Stimulated activated CD8-positive, alpha-beta memory T cell treated with anti-CD3 and anti-CD28 coated beads, Interleukin-7, amount 100 ng/mL, for 1 hour (primary cell): ENCODE data around the gene ALG6.
"Not testable (repeated sequence)": the region's sequence is repeated elsewhere in the genome, so short reads cannot be mapped to it uniquely, and the experiment has no call there.

ENCODE experiments used
- DNase-seq, 2 donors: peaks; one replicate each; pipeline ENCODE4 v3.0.0-alpha.2; 2020; ENCODE audit warnings: low read depth in 2 of 2

Gene ALG6

GRCh38 chr1:63328781-63329180 is 38.6 kb upstream of the ALG6 start:
- DNase-seq: no peak

- no peak for DNase-seq
These were observed 37.7 kb upstream of the ALG6 start for GRCh38 chr1:63329621-63330330.

GRCh38 chr1:63330331-63330916 is 37.0 kb upstream of the ALG6 start:
- DNase-seq: no peak

GRCh38 chr1:63342402-63342801 is 25.0 kb upstream of the ALG6 start:
- no peak for DNase-seq

- no peak for DNase-seq
These were observed 23.5 kb upstream of the ALG6 start for GRCh38 chr1:63343922-63344321.

- no peak for DNase-seq
These were observed 17.1 kb upstream of the ALG6 start for GRCh38 chr1:63350320-63350719.

GRCh38 chr1:63352736-63353135 is 14.7 kb upstream of the ALG6 start:
- DNase-seq: no peak

- DNase-seq: not testable (repeated sequence)
These were observed 11.2 kb upstream of the ALG6 start for GRCh38 chr1:63356234-63356633.

- no peak for DNase-seq
These were observed 7.9 kb upstream of the ALG6 start for GRCh38 chr1:63359561-63359960.

- DNase-seq: no peak
These were observed 5.4 kb upstream of the ALG6 start for GRCh38 chr1:63362073-63362472.

- no peak for DNase-seq
These were observed 4.8 kb upstream of the ALG6 start for GRCh38 chr1:63362578-63362977.

GRCh38 chr1:63363014-63363413 is 4.4 kb upstream of the ALG6 start:
- DNase-seq: no peak

- DNase-seq: no peak
These were observed 566 bp upstream of the ALG6 start for GRCh38 chr1:63366908-63367214.

- no peak for DNase-seq
These were observed 704 bp downstream of the ALG6 start for GRCh38 chr1:63368131-63368530.

- no peak for DNase-seq
These were observed 12.2 kb downstream of the ALG6 start for GRCh38 chr1:63379583-63379982.

- DNase-seq: no peak
These were observed 14.3 kb downstream of the ALG6 start for GRCh38 chr1:63381741-63382140.

- DNase-seq: no peak
These were observed 34.5 kb downstream of the ALG6 start for GRCh38 chr1:63401945-63402344.

GRCh38 chr1:63403386-63403785 is 36.0 kb downstream of the ALG6 start:
- DNase-seq: no peak

GRCh38 chr1:63405021-63405420 is 37.6 kb downstream of the ALG6 start:
- no peak for DNase-seq

- DNase-seq: no peak
These were observed 38.6 kb downstream of the ALG6 start for GRCh38 chr1:63405987-63406386.

- DNase-seq: no peak
These were observed 39.6 kb downstream of the ALG6 start for GRCh38 chr1:63407002-63407401.

GRCh38 chr1:63408331-63408730 is 40.9 kb downstream of the ALG6 start:
- no peak for DNase-seq

- no peak for DNase-seq
These were observed 43.6 kb downstream of the ALG6 start for GRCh38 chr1:63411066-63411465.

- no peak for DNase-seq
These were observed 46.0 kb downstream of the ALG6 start for GRCh38 chr1:63413394-63413793.
